Measurements from ENCODE around the gene HNF1B.
"Not testable (repeated sequence)": the region's sequence is repeated elsewhere in the genome, so short reads cannot be mapped to it uniquely, and the experiment has no call there.

Gene HNF1B

DNA sequence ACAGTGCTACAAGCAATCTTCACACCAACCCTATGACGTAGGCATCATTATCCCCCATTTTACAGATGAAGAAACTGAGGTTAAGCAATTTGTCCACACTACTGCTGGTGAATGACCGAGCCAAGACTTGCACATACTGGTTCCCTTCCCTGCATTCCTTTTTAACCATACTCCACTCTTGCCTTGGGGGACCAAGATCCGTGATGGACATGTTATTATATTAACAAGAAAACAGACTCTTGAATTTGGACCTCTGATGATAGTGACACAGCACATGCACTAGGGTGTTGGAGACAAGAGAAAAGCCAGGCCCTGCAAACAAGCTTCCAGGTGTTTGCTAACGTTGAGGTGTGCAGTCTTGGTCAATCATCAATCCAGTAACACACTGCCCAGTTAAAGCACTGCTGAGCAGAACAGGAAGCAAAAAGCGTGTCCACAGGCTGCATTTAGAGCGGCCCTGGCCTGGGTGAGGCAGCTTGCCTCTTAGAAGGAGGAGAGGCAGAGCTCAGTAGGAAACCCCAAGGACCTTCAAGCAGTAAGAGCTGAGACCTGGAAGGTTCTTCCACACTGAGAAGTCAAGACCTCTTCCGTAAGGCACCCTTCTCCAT, 36.7 kb downstream of the HNF1B start:
- in situ Hi-C loops (cut with MboI; ENCODE audit: low sequenced_read_pairs), result no loop called here

- in situ Hi-C loops (cut with MboI; ENCODE audit: low sequenced_read_pairs), result no loop called here
These were observed 38.4 kb downstream of the HNF1B start for GRCh38 chr17:37706446-37706845.

DNA sequence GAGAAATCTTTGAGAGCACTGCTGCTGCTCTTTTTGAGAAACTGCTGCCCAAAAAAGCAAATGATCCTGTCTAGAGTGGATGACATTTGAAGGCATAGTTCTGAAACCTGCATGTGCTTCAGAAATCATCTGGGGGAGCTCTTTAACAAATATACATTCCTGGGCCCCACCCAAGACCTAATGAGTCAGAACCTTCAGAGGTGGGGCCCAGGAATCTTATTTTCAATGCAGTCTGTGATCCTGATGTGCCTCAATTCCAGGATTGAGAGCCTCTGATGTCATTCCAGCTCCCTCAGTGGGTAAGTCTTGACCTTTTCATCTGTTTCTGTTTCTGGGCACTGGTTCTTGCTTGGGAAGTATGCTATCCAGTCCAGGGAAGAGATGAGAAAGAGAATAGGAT, 42.3 kb downstream of the HNF1B start:
- in situ Hi-C loops (cut with MboI; ENCODE audit: low sequenced_read_pairs), result no loop called here

DNA sequence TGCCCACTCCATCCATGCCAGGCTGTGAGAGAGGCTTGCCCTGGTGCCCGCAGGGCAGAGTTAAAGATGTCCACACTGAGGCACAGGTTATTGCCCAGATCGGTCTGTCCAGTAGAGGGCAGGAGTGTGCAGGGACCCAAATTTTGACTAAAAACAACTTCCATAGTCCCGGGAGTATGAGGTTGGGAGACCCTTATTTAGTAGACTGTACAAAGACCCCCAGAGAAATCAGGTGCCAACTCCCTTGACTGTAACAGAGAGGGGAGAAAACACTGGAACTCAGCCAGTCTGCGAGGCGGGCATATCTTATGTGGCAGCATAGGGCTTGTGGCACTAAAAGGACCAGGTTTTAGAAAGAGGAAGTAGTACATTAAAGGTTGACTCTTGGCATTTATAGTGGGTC, 43.4 kb downstream of the HNF1B start:
- in situ Hi-C loops (cut with MboI; ENCODE audit: low sequenced_read_pairs), result no loop called here

GRCh38 chr17:37700881-37701280, 44.0 kb downstream of the HNF1B start:
- in situ Hi-C loops (cut with MboI; ENCODE audit: low sequenced_read_pairs), result no loop called here

DNA sequence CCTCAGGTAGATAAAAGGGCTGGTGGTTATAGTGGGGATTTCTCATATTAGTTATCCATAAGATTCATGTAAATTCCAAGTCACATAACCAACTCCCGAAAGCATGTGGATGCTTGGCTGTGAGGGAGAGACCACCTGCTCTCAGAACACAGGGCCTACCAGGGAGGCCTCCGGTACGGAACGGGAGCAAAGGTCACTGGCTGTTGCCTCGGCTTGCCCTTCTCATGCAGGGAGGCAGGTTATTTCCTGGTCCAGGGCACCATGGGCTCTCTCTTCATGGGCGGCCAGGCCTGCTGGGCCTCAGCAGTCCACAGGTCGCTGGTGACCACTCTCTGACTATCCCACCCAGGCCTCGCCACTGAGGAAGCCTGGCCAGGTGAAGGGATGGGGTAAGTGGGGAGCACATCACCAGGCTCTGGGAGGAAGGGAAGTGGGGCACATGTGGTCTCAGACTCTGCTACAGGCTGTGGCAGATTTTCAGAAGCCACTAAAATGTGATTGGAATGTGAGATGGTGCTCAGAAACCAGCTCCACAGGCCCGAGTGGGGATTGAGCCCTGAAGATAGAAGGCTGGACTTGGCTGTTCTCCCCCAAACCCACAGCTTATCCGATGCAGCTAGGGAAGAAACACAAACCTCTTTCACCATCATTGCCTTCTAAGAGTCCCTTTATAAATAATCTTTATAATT, 45.4 kb downstream of the HNF1B start:
- in situ Hi-C loops (cut with MboI; ENCODE audit: low sequenced_read_pairs), result loop anchor here (10.0 kb wide), 1 partner anchor 105 kb away; no protein-coding TSS in a partner anchor

GRCh38 chr17:37698911-37699255, 46.0 kb downstream of the HNF1B start:
- in situ Hi-C loops (cut with MboI; ENCODE audit: low sequenced_read_pairs), result loop anchor here (10.0 kb wide), 1 partner anchor 106 kb away; no protein-coding TSS in a partner anchor

DNA sequence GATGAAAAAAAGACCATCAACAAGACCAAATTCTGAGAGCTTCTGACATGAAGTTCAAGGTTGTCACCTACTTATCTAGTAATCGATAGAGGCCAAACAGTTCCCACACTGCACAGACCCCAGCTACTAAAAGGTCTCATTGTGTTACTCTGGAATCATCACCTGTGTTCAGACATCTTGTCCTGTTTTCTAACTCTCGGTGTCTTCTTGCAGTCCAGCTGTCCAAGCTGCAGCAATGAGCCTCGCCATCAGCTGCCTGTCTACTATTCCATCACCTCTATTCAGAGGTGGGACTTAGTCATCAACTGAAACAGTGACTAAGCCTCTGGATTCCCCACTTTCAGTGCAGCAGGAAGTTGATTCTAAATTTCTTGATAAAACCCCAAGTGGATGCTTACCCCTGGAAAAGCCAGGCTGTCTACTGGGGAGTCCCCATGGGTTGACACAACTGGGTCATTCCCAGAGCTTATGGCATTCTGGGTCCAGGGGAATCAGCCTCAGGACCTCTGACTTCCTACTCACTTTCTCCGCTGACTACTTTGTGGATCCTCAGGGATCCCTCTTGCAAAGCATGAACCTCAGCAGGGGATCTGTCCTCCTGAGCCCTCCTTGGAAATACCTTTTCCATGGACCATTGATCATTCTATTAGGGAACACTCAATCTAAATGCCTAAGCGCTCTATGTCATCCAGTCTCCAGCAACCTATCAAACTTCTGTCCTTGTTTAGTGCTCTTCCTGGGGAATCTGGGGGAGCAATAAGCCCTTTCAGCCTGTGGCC, 46.5 kb downstream of the HNF1B start:
- in situ Hi-C loops (cut with MboI; ENCODE audit: low sequenced_read_pairs), result loop anchor here (10.0 kb wide), 1 partner anchor 106 kb away; no protein-coding TSS in a partner anchor

DNA sequence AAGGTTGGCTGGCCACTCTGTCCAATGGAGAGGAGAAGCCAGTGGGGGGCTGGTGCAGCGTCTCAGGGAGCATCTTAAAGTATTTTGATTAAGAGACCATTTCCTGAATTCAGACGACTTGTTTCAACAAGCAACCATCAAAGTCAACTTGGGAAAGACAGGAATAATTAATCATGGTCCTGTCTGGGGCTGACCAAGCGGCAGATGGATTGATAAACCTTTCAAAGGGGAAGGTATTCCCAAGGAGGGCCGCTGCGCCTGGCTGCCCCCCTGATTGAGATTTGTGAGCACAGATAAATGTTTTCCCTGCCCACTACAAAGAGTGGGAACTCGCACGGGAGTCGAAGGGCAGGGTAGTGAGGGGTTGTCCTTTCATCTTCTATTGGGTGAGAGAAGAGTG, 47.5 kb downstream of the HNF1B start:
- in situ Hi-C loops (cut with MboI; ENCODE audit: low sequenced_read_pairs), result loop anchor here (10.0 kb wide), 1 partner anchor 107 kb away; no protein-coding TSS in a partner anchor

DNA sequence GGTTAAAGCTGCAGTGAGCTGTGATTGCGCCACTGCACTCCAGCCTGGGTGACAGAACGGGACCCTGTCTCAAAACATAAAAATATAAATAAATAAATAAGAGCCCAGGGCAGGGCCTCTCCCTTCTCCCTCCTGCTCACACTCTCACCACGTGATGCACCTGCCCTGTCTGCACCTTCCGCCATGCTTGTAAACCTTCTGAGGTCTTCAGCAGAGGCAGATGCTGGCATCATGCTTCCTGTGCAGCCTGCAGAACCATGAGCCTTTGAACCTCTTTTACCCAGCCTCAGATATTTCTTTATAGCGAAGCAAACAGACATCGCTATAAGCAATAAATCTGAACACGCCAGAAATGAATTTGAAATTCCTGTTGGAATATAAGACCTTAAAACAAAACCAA, 48.5 kb downstream of the HNF1B start:
- in situ Hi-C loops (cut with MboI; ENCODE audit: low sequenced_read_pairs), result loop anchor here (10.0 kb wide), 1 partner anchor 108 kb away; no protein-coding TSS in a partner anchor

DNA sequence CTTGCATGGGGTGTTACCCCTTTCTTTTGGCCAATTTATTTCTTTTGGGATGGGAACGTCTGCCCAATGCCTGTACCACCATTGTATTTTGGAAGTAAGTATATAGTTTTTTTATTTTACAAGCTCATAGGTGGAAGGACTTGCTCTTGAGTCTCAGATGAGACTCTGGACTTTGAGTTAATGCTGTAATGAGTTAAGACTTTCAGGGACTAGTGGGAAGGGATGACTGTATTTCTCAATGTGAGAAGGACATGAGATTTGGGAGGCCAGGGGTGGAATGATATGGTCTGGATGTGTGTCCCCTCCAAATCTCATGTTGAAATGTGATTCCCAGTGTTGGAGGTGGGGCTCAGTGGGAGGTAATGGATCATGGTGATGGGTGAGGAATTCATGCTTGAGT, 49.1 kb downstream of the HNF1B start:
- in situ Hi-C loops (cut with MboI; ENCODE audit: low sequenced_read_pairs), result loop anchor here (10.0 kb wide), 1 partner anchor 109 kb away; no protein-coding TSS in a partner anchor

GRCh38 chr17:37694734-37695133, 50.1 kb downstream of the HNF1B start:
- in situ Hi-C loops (cut with MboI; ENCODE audit: low sequenced_read_pairs), result loop anchor here (10.0 kb wide), 1 partner anchor 110 kb away; no protein-coding TSS in a partner anchor

- in situ Hi-C loops (cut with MboI; ENCODE audit: low sequenced_read_pairs), result loop anchor here (10.0 kb wide), 1 partner anchor 111 kb away; no protein-coding TSS in a partner anchor
These were observed 51.5 kb downstream of the HNF1B start for GRCh38 chr17:37693328-37693727.

DNA sequence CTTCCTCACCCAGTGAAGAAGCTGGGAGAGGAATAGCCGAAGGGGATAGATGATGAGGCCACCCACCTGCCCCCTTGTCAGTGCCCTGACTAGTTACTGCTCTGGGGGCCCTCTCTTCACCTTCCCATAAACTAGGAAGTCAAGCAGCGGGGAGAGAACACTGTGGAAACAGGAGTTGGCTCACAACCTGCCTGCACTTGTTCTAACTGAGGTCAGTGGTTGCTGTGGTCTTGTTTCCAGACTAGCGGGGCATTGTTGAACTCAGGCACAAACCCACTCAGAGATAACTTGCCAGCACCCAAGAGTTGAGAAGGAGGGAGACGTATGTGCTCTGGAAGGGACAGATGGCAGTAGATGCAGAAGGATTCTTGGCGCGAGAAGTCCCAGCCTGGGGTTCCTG, 53.1 kb downstream of the HNF1B start:
- in situ Hi-C loops (cut with MboI; ENCODE audit: low sequenced_read_pairs), result loop anchor here (10.0 kb wide), 1 partner anchor 113 kb away; no protein-coding TSS in a partner anchor

DNA sequence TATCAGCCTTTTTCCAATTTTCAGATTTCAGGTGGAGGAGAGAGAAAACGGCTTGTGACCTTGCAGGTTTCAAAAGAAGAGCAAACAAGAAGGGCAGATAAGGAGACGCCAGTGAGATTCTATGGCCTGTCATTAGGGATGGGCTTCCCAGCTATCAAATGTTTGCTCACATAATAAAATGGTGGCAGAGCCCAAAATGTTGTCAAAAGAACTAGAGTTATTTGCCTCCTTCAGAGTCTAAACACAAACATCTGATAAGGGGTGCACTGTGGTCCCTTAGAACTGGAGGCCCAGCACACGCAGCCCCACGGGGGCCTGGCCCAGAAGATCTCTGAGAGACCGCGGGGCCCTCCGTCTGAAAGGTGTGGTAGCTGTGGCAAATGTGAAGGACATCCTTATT, 55.5 kb downstream of the HNF1B start:
- in situ Hi-C loops (cut with MboI; ENCODE audit: low sequenced_read_pairs), result no loop called here

DNA sequence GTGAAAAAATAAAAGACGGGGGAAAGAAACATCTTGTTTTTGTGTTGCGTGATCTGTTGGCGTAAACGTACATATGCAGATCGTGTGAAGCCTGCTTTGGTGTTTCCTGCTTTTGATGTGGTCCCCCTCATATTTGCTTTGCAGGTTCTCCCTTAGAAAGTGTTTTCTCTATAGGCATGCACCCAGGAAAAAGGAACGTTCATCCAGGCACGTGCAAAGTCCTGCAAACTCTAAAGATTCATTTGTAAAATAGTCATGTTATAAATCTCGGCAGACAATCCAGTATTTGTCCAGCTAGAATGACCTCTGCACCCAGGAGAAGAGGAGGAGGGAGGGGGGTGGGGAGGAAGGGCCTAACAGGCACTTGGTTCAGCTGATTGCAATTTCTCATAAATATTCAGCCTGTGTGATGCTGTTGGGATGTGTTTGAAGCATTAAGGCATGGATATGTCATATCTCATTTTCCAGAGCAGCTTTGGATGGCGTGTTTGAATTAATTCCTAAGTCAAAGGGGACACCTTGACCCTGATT, 61.3 kb downstream of the HNF1B start:
- in situ Hi-C loops (cut with MboI; ENCODE audit: low sequenced_read_pairs), result no loop called here

- in situ Hi-C loops (cut with MboI; ENCODE audit: low sequenced_read_pairs), result no loop called here
These were observed 62.9 kb downstream of the HNF1B start for GRCh38 chr17:37682007-37682406.

DNA sequence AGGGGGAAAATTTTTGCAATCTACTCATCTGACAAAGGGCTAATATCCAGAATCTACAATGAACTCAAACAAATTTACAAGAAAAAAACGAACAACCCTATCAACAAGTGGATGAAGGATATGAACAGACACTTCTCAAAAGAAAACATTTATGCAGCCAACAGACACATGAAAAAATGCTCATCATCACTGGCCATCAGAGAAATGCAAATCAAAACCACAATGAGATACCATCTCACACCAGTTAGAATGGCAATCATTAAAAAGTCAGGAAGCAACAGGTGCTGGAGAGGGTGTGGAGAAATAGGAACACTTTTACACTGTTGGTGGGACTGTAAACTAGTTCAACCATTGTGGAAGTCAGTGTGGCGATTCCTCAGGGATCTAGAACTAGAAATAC, 64.9 kb downstream of the HNF1B start:
- in situ Hi-C loops (cut with MboI; ENCODE audit: low sequenced_read_pairs), result not testable (repeated sequence)

- in situ Hi-C loops (cut with MboI; ENCODE audit: low sequenced_read_pairs), result no loop called here
These were observed 66.8 kb downstream of the HNF1B start for GRCh38 chr17:37678036-37678435.

DNA sequence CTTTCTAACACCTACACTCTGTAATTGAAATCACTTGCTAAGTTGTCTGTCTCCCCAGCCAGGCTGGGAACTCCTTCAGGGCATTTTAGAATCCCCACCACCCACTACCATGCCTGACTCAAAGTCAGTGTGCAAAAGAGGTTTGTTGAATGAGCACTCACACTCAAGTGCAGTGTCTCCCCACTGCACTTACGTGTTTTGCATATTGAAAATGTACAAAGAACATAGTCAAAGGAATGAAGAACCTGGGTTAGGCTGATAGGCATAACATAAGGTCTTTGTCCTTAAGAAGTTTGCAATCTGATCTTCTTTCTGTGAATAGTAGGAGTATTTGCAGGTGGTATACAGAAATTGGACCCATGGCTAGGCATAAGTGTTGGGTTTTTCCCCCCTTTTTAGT, 67.8 kb downstream of the HNF1B start:
- in situ Hi-C loops (cut with MboI; ENCODE audit: low sequenced_read_pairs), result no loop called here
